Measurements from ENCODE around the gene HSD11B1L.

HSD11B1L gene

GRCh38 chr19:5676772-5677105 is 4.1 kb upstream of the HSD11B1L start:
- TF ChIP-seq POLR2AphosphoS5 (IDR thresholded peaks at IDR 0.05; ENCODE audit: low read depth, low read length), result no peak; the same call in 1 of the 2 replicates
- TF ChIP-seq SIN3A (IDR thresholded peaks at IDR 0.05; ENCODE audit: borderline replicate concordance, insufficient read depth, low read length), result no peak
- no peak for TF ChIP-seq FOXP2 (optimal IDR thresholded peaks at IDR 0.05; ENCODE audit: borderline replicate concordance, extremely low read depth, extremely low read length, insufficient read depth)
- TF ChIP-seq REST (IDR thresholded peaks at IDR 0.05; ENCODE audit: insufficient read depth in 1 of 2, low read depth in 2 of 2, low read length in 2 of 2), result no peak
- no peak for TF ChIP-seq TAF1 (IDR thresholded peaks at IDR 0.05; ENCODE audit: borderline replicate concordance, insufficient read depth, low read length)

- TF ChIP-seq TAF1 (IDR thresholded peaks at IDR 0.05; ENCODE audit: borderline replicate concordance, insufficient read depth, low read length), result no peak
- no peak for TF ChIP-seq SIN3A (IDR thresholded peaks at IDR 0.05; ENCODE audit: borderline replicate concordance, insufficient read depth, low read length)
- no peak for TF ChIP-seq POLR2AphosphoS5 (IDR thresholded peaks at IDR 0.05; ENCODE audit: low read depth, low read length)
- TF ChIP-seq FOXP2 (optimal IDR thresholded peaks at IDR 0.05; ENCODE audit: borderline replicate concordance, extremely low read depth, extremely low read length, insufficient read depth), result no peak
- TF ChIP-seq REST (IDR thresholded peaks at IDR 0.05; ENCODE audit: insufficient read depth in 1 of 2, low read depth in 2 of 2, low read length in 2 of 2), result no peak
Observed at GRCh38 chr19:5677136-5677535, 3.7 kb upstream of the HSD11B1L start.

GRCh38 chr19:5677580-5677979 is 3.2 kb upstream of the HSD11B1L start:
- TF ChIP-seq TAF1 (IDR thresholded peaks at IDR 0.05; ENCODE audit: borderline replicate concordance, insufficient read depth, low read length), result no peak
- no peak for TF ChIP-seq REST (IDR thresholded peaks at IDR 0.05; ENCODE audit: insufficient read depth in 1 of 2, low read depth in 2 of 2, low read length in 2 of 2)
- no peak for TF ChIP-seq POLR2AphosphoS5 (IDR thresholded peaks at IDR 0.05; ENCODE audit: low read depth, low read length)
- TF ChIP-seq SIN3A (IDR thresholded peaks at IDR 0.05; ENCODE audit: borderline replicate concordance, insufficient read depth, low read length), result no peak
- no peak for TF ChIP-seq FOXP2 (optimal IDR thresholded peaks at IDR 0.05; ENCODE audit: borderline replicate concordance, extremely low read depth, extremely low read length, insufficient read depth)

- TF ChIP-seq SIN3A (IDR thresholded peaks at IDR 0.05; ENCODE audit: borderline replicate concordance, insufficient read depth, low read length), result no peak
- TF ChIP-seq FOXP2 (optimal IDR thresholded peaks at IDR 0.05; ENCODE audit: borderline replicate concordance, extremely low read depth, extremely low read length, insufficient read depth), result no peak
- TF ChIP-seq TAF1 (IDR thresholded peaks at IDR 0.05; ENCODE audit: borderline replicate concordance, insufficient read depth, low read length), result no peak
- TF ChIP-seq POLR2AphosphoS5 (IDR thresholded peaks at IDR 0.05; ENCODE audit: low read depth, low read length), result no peak
- TF ChIP-seq REST (IDR thresholded peaks at IDR 0.05; ENCODE audit: insufficient read depth in 1 of 2, low read depth in 2 of 2, low read length in 2 of 2), result no peak
Observed at GRCh38 chr19:5678071-5678718, 2.6 kb upstream of the HSD11B1L start.
